Muscle of arm (tissue), 12 donors: ENCODE results near the gene HDAC4. TPM values are rescaled to one million over a fixed set of nuclear protein-coding genes. Genes with fewer than 3 reads are reported as not detected.

Experiments used
- DNase-seq: peaks from one replicate; pipeline ENCODE4 v3.0.0-alpha.2; 2013
- polyA plus RNA-seq, 12 donors: library from polyadenylated mRNA; unstranded; fragments of 120-200 nt; gene quantifications; one replicate each; pipeline ENCODE4 v1.2.1, GENCODE V29; 2013; ENCODE audit not compliant: insufficient read length in 12 of 12

Gene HDAC4
- polyA plus RNA-seq, 12 donors = 10.0 to 23.7 (median 13.5) TPM; not detected in 1

DNA sequence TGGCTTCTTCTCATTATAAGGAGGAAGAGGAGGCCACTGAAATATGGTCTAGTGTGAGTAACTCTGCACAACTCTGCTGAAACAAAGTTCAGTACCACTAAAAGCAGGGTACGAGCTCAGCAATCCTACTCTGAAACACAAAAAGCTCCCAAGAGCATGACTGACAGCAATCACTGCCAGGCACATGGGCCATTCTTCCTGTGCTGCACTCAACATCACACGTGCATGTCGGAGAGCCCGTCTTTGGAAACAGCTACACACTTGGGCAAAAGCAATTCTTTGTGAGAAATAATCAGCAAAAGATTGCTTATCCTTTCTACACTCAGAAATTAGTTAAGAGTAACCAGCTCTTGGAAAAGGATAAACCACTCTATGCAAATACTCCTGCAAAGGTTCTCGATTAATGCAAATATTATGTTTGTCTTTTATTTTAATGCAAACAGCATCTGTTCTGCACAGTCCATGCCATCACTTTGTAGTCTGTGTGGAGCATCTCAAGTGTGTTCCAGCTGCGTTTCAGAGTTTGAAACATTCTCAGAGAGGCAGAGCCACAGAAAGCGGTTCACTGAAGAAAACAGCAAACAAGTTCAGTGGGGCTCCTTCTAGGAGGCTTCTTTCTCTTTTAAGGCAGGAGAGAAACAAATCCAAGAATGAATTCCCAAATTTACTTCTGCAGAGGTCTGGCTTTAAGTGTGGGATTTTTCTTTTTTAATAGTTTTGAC, 145.0 kb downstream of the HDAC4 start:
- DNase-seq = no peak

DNA sequence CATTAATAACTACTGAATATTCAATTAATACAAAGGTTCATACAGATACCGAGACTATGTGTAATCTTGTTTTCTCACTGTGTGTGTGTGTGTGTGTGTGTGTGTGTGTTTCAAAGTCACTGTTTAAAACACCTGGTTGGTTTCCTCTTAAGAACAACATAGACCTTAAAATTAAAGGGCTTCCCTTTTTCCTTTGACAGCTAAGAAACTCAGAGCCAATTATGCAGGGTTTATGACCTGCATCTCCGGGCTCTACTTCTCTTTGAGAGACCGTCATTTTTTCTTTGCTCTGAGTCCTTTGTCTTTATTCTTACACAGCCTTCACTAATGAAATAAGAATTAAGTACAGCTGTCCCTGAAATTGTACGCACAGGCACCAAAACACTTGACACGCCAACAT, 145.6 kb downstream of the HDAC4 start:
- DNase-seq = no peak

DNA sequence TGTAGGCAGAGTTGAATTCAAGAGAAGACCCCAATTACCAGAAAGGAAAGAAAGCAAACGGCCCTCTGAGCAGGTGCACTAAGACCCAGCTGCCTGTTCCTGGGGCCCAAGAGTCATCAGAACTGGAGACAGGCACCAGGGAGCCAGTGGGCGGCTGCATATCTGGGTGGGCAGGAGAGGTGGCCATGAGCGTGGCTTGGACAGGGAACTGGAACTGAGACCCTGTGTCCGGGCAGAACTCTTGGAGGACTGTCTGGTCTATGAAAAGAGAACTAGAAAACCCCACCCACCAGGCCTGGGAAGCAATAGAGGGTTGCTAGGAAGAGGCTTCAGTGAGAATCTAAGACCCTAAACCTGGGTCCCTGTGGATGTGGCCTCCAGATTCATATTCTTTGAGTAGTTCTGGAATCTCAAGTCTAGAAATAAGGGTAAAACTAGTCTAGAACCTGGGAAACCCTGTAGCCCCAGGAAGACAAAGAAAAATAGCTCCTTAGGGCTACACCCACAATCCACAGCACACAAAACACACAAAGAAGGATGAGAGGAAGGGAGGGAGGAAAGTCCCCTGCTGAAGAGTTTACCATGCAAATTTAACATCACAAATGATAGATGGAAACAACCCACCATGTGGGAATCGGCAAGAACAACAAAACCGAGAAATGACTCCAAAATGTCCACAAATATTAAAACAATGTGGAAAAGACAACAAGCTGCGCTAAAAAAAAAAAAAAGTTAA, 147.0 kb downstream of the HDAC4 start:
- DNase-seq = no peak

DNA sequence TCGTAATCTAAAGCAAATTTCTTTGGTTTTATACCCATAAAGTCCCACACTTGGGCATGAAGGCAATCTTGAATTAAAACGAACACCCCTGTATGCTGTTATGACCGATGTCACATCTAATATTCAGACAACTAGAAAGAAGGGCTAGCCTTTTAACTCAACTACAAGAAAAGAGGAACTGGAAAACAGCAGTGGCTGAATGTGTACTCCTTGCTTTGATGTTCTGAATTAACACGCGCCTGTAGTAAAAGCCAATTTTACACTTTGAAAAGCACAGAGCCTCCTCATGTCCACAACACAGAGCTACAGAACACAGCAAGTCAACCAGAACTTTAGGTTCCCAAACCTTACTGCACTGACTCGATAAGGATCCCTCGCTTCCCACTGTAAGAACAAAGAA, 147.6 kb downstream of the HDAC4 start:
- no peak for DNase-seq

DNA sequence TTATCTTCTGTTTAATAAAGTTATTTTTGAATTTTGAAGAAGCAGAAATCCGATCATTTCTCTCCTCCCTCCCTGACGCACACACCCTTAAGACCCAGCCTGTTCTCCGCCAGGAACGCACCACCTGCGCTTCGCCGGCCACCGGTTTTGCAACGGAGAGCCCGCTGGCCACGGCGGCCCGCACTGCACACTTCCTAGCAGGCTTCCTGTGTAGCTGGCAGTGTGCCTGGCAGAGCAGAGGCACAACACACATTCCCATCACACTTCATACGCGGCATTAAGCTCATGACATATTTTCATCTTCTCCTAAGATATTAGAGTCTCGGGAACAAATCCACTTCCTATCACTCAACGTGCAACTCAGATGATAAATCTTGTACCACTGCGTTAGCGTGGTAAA, 148.0 kb downstream of the HDAC4 start:
- no peak for DNase-seq

DNA sequence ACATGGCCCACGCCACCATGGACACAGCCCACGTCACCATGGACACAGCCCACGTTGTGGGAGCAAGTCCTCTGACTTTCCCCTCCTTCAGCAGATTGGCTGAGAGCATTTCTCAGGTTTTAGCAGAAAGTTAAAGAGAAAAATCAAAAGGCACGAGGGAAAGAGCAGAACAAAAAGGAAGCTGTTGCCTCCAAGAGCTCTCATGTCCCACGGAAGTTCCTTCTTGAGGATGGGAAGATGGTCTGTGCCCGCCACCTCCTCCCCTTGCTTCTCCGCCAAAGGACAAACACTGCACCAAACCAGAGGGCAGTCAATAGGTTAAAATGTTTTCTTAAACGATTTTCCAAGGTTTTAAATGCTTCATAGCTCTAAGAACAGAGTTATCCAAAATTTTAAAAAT, 148.4 kb downstream of the HDAC4 start:
- no peak for DNase-seq

DNA sequence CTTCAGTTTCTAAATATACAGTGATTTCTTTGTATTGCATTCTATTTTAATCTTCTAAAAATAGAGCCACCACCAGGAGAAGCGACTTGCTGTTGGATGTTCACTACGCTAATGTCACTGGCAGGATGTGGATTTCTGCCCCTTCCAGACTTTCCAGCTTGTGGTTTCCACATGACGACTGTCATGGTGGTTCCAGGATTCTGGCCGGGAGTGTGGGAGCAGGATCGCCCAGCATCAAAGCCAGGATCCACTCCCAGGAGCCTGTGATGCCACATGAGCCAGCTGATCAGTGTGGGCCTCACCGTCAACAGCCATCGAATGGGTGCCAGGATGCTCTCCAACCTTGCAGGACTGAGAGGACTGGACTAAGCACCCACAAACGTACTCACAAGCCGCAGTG, 148.8 kb downstream of the HDAC4 start:
- DNase-seq = no peak

DNA sequence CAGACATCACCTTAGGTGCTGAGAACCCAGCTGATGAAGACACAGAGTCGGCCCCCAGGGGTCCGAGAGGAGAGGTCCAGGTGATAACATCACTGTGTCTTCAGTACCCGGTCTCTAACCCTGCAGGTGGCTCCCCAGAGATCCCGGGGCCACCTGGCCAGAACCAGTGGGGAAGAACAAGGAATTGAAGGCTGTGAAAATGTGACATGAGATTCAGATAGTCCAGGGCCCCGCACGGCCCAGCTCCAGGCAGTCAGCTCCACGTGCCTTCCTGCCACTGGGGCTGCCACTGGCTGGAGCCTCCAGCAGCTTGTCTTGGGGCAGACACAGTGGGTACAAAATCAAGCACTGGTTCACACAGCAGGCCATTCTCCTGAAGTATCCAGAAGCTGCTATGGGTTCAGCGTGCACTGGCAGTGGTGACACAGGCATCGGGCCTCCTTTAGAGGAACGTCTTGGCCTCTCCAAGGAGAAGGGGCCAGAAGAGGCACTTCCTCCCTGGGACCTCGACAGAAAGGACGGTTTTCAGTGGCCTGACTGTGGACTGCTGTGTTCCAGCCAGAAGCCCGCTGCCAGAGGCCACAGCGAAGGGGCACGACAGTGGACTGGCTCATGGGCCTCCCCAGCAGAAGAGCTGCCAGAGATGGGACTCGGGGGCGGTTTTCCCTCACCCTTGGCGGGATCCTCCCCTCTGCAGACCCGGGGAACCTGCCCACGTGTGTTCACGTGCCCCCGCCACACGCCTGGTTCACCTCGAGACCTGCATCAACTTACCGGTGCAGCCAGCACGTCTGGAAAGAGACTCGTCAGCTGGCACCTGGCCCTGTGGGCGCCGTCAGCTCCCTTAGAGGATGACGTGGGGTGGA, 150.4 kb downstream of the HDAC4 start:
- no peak for DNase-seq

DNA sequence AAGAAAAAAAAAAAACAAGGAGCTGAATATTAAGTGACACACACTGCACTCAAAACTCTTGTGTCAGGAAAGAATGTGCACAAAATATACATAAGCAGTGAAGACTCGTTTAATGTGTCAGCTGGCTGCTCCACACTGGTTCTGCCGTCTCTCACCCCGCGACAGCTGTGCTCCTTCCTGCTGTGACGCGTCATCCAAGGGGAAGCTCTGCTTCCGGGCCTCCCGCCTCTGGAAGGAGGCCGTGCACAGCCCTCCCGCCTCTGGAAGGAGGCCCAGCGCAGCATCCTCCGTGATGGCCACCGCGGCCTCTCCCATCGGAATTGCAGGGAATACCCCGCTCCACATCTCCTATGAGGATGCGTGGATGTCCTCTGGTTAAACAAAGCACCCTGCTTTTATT, 151.0 kb downstream of the HDAC4 start:
- DNase-seq = peak; percentile 74

DNA sequence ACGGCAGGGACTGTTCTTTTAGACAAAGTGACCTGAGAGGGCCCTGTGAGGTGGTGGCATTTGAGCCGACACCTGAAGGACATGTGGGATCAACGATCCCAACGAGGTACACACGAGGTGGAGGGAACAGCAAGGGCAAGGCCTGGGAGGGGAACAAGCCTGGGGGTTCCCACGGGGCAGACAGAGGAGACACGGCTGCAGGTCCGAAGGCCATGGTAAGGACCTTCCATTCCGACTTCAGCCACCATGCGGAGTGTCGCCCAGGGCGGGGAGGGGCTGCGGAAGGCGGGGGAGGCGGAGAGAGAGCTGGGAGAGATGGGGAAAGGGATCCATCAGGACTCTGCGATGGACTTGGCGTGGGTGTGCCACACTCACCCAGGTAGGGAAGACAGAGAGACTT, 151.8 kb downstream of the HDAC4 start:
- DNase-seq = no peak

DNA sequence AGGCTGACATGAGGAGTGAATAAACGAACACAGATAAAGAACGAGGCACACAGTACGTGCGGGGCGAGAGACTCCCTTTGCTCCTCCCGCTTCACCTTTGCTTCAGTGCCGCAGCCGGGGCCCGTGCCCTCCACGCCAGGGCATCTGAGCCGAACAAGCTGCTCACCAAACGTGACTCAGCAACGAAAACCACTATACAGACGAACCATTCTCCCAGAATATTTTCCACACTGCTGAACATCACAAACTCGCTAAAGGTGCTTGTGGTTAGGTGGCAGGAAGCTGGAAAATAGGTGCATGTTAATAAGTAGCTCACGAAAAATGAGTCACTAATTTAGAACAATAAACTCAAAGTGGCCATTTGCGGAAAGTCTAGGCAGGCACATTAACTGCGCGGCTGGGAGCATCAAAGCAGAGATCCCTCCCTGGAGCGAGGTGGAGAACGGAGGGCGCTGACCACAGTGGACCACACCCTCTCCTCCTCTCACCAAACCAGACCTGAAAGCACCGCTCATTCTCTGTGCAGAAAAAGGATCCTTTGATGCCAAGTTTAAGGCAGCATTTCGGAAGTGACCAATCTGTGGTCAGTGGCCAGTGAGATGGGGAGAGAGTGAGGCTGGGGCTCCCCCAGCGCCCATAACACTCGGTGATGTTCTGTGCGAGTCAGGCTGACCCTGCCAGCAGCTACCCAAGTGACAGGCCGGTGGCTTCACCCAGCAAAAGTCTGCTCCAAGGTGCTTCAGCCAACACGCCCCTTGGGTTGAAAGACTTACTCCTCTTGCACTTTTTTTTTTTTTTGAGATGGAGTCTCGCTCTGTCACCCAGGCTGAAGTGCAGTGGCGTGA, 153.2 kb downstream of the HDAC4 start:
- no peak for DNase-seq

DNA sequence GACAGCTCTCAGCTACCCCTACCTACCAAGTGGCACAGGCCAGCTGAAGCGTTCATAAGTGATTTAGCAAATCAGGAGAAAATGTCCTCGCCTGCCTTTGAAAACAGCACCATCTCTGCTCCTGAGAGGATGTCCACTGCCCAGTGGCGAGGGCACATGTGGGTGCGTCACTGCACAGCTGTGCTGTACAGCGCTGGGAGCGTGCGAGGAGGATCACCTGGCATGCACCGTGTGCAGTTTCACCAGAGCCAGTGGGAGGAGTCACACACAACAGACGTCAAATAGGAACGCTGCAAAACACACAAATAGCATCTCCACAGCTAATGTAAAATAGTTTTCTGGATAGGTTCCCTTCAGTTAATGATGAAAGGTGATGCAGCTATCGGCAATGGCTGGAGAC, 154.1 kb downstream of the HDAC4 start:
- no peak for DNase-seq

DNA sequence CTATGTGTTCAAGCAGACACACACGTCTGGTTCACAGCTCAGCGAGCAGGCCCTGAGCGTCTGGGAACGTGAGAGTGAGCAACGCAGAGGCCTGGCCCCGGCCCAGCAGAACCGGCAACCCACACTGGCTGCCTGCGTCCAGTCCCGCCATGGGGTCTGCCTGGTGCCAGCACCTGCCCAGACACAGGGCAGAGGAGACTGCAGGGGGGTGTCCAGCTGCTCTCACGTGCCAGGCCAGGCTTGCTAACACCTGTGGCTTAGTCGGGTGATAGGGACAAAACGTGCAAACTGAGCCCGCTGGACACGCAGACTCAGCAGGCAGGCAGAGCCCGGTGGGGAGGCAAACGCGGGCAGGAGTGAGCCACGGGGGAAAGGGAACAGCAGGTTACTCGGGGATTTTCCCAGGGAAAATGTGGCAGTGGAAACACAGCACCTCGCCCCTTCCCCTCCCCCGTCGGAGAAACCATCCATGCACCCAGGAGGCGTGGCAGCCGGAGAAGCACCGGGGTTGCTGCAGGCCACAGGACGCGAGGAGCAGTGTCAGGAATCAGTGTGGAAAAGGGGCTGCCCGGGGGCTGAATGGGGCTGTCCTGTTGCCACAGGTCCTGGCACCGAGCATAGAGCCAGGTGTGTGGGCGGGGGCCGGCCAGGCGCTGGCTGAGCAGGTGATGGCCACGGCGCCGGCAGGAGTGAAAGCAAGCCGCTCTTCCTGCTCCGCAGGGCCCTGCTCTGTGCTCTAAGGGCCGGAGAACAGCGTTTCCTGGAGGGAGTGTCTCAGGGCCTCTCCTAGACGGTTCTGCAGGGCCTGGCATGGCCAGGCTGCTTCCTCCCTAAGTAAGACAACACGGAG, 154.7 kb downstream of the HDAC4 start:
- no peak for DNase-seq

DNA sequence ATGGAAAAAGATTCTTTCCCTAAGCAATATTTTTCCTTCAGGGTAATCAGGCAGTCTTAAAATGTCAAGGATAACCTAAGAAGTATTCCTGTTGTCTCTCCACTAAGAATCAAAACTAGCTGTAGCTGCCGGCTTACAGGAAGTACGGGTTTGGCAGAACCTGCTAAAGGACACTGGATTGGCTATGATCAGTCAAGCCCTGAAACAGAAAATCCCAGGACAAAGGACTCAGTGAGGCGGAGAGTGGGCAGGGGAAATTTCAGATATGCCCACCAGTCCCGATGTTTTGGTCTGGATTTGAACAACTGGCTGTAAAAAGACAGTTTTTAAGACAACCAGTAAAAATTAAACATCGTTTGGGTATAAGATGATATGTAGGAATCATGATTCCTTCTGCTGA, 155.7 kb downstream of the HDAC4 start:
- no peak for DNase-seq

DNA sequence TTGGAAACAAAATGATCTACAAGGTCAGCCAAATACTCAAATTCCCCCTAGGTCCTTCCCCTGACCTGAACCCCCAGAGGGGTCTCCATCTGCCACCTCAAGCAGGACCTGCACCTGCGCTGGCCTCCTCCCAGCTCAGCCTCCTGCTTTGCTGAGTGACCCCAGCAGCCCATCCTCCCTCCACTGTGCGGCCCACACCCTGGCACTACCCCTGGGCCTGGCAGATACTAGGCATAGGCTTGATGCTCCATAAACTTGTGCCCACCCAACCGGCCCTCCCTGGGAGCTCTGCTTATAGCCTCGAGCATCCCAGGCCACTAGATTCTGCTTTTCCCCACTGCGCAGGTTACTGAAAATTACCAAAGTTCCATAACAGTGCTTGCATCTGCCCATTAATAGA, 156.2 kb downstream of the HDAC4 start:
- no peak for DNase-seq

DNA sequence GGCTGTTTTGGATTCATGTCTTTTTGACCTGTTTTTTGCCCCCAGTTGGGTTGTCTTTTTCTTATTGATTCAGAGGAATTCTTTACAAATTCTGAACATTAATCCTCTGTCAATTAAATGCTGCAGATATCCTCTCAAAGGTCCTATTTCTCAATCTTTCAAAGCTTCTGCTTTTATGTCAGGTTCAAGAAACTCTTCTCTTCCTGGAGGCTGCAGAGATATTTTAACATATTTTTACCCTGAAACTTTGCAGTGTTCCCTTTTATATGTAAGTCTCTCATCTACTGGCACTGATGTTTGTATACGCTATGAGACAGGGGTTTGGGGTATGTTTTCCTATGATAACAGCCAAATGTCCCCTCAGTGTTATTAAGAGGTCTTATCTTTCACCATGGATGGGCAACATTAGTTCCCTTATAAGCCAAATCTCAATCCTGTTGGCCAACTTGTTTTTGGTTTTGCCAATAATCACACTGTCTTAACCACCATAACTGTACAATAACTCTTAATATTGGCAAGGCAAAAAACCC, 159.3 kb downstream of the HDAC4 start:
- DNase-seq = no peak

DNA sequence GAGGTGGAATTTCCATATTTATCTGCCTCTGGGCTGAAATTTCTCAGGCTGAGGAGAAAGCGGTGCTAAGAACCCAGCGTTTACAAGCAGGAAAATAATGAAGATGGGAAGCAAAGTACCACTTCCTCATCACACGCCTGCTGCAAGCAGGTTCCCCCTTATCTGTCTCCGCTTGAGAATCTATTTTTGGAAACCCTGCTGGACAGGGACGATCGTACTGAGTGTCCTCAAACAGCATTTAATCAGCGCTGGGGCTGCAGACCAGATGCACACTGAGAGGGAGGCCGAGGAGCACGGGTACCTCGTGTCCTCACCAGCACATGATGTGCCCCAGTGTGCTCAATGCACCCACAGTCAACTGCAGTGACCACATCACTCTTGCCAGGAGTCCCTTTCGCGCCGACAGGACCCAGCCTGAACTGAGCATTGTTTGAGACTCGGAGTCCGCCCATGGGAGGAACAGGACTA, 160.4 kb downstream of the HDAC4 start:
- DNase-seq = no peak

DNA sequence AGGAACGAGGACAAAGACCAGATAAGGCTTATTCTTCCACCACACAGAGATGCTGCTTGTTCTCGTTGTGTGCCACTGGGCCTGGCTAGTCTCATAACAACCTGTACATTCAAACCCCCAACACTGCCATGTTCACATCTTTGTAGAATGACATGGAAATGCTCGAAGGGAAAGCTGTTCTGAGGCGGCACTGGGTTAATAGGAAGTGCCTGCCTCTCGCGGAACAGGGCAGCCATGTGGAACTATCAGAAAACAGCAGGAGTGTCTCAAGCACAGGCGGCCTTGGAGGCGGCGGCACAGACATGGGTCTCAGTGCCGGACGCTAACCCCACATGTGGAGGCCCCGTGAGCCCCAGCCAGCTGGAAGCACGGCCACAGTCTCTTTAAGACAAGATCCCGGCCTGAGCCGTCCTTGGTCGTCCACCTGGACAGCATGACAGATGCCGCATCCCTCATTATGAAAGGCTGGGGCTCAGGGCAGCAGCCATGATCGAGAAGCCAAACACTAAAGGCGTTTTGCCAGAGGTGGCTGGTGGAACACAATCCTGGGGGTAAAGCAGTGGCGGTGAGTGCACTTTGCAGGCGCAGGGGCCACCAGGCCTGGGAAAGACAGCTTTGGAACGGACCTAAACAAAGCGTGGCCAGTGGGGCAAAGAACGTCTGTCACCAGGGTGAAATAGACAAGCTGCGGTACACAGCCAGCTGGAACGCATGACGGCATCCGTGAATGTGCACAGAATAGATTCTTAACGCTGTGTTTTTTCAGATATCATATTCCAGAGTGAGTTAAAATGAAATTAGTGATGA, 161.0 kb downstream of the HDAC4 start:
- DNase-seq = no peak

DNA sequence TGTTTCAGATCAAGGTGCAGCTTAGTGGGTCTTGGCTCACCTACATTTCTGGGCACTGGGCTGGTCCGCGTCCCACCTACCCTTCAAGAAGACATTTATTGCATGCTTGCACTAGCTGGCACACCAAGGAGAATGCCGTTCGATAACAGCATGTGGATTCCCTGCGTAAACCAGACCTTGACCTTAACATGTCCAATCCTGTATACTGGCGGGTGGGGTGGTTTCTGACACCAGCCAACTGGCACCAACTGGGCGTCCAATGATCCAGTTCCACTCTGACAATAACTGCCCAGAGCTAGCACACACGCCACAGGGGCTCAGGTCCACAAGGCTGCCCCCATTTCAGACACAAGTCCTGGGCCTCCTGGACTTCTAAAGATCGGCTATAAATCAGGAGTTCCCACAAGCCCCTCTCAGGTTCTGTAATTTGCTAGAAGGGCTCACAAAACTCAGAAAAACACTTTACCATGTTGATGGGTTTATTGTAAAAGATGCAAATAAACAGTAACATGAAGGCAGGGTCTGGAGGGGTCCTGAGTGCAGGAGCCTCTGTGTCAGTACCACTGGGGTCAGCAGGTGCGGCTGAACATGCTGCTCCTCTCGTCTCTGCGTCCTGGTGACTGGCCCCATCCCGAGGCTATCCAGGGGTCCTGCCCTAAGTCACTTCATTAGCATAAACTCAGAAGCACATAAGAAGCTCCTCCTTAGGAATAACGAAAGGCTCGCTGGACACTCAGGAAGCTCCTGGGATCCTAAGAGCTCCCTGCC, 161.8 kb downstream of the HDAC4 start:
- DNase-seq = no peak
